ENCODE results near the gene CCDC187. TPM values are rescaled to one million over a fixed set of nuclear protein-coding genes. Genes with fewer than 3 reads are reported as not detected.

Gene CCDC187
- total RNA-seq, 2 donors from 2014 or later, result 1.3 to 2.3 TPM

DNA sequence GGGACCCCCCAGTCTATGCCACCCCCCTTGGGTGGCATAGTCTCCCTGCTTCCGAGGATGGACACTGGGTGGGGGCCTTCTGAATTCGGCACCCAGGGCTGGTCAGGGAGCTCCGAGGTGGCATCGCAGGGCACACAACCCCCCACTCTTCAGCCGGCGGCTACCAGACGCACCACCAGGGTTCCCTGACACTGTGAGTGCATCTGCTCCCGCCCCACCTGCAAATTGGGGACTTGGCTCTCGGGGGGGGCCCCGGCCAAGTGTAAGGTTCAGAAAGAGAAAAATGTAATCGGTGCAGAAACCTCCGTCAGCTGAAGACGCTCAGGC, 45.6 kb downstream of the CCDC187 start:
- 79 to 89% methylated on average over 5 to 13 of the region's 13 CpGs for WGBS, 2 donors

DNA sequence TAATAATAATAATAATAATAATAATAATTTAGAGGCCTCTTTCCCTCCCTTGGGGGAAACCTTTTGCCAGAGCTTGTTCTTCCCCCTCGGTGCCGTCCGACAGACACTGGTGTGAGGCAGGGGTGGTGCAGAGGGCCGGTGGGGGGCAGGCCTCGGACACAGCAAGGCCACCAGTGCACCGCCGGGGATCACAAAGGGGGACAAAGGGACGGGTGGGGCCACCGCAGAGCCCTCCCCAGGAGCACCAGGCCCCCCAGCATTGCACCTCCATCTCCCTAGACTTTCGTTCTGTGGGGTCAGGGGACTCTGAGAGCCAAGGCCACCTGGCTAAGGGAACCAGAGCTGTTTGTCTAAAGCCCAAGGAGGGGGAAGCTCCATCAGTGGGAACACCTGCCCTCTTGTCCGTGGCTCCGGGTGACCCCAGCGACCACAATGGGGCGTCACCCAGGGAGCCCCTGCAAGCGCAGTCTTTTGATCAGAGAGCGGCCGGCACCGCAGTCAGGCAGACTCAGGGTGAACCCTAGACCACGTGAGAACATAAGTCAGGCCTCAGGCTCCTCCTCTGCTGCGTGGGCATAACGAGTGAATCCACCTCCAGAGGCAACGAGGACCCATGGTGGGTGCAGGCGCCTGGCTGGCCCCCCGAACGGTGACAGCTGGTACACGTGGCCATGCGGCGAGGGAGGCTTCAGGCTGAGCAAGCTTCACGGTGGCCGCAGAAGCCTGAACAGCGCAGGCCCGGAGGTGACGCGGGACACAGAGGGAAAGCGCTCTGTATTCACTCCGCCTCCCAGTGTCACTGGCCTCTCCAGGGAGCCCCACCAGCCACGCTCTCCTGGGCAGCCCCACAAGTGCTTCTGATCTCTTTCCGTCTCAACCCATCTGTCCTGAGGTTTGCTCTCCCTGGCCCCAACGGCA, 46.3 kb downstream of the CCDC187 start:
- intact Hi-C loops (cut with DNase I), result no loop called here
- TF ChIP-seq, protein P1, sequence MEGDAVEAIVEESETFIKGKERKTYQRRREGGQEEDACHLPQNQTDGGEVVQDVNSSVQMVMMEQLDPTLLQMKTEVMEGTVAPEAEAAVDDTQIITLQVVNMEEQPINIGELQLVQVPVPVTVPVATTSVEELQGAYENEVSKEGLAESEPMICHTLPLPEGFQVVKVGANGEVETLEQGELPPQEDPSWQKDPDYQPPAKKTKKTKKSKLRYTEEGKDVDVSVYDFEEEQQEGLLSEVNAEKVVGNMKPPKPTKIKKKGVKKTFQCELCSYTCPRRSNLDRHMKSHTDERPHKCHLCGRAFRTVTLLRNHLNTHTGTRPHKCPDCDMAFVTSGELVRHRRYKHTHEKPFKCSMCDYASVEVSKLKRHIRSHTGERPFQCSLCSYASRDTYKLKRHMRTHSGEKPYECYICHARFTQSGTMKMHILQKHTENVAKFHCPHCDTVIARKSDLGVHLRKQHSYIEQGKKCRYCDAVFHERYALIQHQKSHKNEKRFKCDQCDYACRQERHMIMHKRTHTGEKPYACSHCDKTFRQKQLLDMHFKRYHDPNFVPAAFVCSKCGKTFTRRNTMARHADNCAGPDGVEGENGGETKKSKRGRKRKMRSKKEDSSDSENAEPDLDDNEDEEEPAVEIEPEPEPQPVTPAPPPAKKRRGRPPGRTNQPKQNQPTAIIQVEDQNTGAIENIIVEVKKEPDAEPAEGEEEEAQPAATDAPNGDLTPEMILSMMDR (IDR thresholded peaks at IDR 0.05), result no peak
- no peak for TF ChIP-seq POLR2A (IDR thresholded peaks at IDR 0.05)
- Histone ChIP-seq H3K27me3 (no peaks in the 10 kb centered on the region), H3K27ac (no peak overlapping the region), H3K36me3 (replicated peaks in 1 of 2; ENCODE audit: insufficient read depth in 1 of 2, low read depth in 2 of 2) (no peaks in the 10 kb centered on the region), H3K9me3 (no peaks in the 10 kb centered on the region), H3K4me3 (no peak overlapping the region), H3K4me1 (peaks cover 16% of the 10 kb centered on the region)
- ATAC-seq (no peak), DNase-seq (no peak)
- 87 to 91% methylated on average over 23 to 35 of the region's 39 CpGs for WGBS, 2 donors

More for the DNA sequence above, 45.6 kb downstream of the CCDC187 start:
- Histone ChIP-seq H3K27me3 (no peaks in the 10 kb centered on the region), H3K4me3 (no peak overlapping the region), H3K36me3 (replicated peaks in 1 of 2; ENCODE audit: insufficient read depth in 1 of 2, low read depth in 2 of 2) (no peaks in the 10 kb centered on the region), H3K4me1 (peaks cover 16% of the 10 kb centered on the region), H3K27ac (no peak overlapping the region), H3K9me3 (no peaks in the 10 kb centered on the region)
- ATAC-seq (no peak), DNase-seq (no peak)
- TF ChIP-seq POLR2A (IDR thresholded peaks at IDR 0.05), result no peak
- TF ChIP-seq, protein P1 (IDR thresholded peaks at IDR 0.05), result no peak
- intact Hi-C loops (cut with DNase I), result no loop called here

DNA sequence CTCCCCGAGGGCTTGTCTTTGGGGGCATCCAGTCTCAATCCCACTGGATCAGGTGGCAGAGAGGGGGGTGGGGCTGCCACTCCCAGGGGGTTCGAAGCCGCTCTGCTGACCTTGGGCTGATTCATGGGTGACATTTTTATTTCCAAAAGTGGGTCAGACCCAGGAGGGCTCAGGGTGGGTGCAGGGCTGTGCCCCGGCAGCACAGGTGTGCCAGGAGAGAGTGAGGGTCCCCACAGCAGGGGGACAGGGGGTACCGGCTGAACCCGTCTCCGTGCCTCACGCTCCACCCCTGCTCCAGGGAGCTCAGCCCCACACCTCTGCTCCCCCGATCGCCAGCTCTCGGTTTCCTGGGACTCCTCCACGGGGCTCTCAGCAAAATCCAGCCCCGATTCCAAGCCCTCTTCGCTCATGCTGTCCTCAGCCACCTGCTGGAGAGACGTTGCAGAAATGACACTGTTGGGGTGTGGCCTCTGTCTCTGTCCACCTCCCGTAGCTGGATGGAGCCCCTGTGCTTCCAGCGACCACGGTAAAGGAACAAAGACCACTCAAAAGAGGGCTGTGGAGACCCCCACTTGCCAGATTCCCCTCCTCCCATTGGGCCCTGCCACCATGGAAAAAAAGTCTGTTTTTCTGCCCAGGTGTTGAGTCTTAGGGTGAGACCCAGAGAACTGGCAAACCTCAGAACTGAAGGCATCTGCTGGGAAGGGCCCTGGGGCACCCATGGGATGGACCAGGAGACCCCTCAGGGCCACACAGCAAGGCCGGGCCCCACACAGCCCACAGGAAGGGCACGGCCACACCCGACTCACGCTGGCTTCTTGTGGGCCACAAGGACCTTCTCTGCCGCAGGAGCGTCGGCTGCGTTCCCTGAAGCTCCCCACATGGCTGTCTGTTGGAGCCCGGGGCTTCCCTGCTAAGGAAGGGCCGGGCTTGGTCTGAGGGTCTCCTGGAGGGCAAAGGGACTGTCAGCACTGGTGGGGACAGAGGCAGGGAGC, 47.7 kb downstream of the CCDC187 start:
- Histone ChIP-seq H3K4me1 (peaks cover 22% of the 10 kb centered on the region), H3K27me3 (no peaks in the 10 kb centered on the region), H3K27ac (no peak overlapping the region), H3K36me3 (replicated peaks in 1 of 2; ENCODE audit: insufficient read depth in 1 of 2, low read depth in 2 of 2) (no peaks in the 10 kb centered on the region), H3K9me3 (no peaks in the 10 kb centered on the region), H3K4me3 (no peak overlapping the region)
- ATAC-seq (no peak), DNase-seq (no peak)
- intact Hi-C loops (cut with DNase I), result no loop called here
- TF ChIP-seq POLR2A (IDR thresholded peaks at IDR 0.05), result no peak
- TF ChIP-seq, protein P1 (IDR thresholded peaks at IDR 0.05), result no peak
- WGBS, 2 donors, result 66 to 77% methylated on average over 12 to 23 of the region's 28 CpGs

DNA sequence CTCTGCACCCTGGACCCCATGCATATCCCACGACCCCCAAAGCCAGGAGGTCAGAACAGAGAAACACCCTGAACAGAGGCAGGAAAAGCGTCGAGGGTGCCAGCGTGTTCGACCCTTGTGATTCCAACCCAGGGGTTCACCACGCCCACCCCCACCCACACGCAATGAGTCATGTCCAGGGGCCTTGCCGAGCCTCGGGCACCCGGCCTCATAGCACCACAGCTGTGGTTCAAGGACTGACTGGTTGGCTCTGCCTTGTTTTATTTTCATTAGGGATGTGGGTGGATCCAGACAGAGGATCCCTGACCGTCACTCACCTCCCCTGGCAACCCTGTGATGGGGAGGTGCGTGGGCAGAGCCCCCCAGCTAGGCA, 48.7 kb downstream of the CCDC187 start:
- ATAC-seq, result no peak
- peak in 1 of 4 donors; percentile 52 for DNase-seq
- Histone ChIP-seq H3K27me3 (no peaks in the 10 kb centered on the region), H3K36me3 (replicated peaks in 1 of 2; ENCODE audit: insufficient read depth in 1 of 2, low read depth in 2 of 2) (no peaks in the 10 kb centered on the region), H3K4me1 (peaks cover 32% of the 10 kb centered on the region), H3K27ac (no peak overlapping the region), H3K9me3 (no peaks in the 10 kb centered on the region), H3K4me3 (no peak overlapping the region)
- TF ChIP-seq, protein P1 (IDR thresholded peaks at IDR 0.05), result no peak
- TF ChIP-seq POLR2A (IDR thresholded peaks at IDR 0.05), result no peak
- WGBS, 2 donors, result 47 to 62% methylated on average over 12 of the region's 12 CpGs
- intact Hi-C loops (cut with DNase I), result no loop called here

Data from body of pancreas (tissue), 4 donors.